A673 (cell line): Measurements from ENCODE around the gene CIBAR2. TPM values are rescaled to one million over a fixed set of nuclear protein-coding genes. Genes with fewer than 3 reads are reported as not detected.

Source experiments
- BruUV-seq: library from RNA; stranded (reverse); fragments of 400-500 nt; replicated peaks from 2 replicates; lab custom pipeline; 2021; lab: Mats Ljungman, UMichigan
- CTCF ChIA-PET: fragments of 300-600 bp; sonication (Branson Sonifier 250); formaldehyde crosslinking; loops from one replicate; lab custom pipeline; 2022; ENCODE audit warnings: antibody characterized with exemption; lab: Charles Lee
- POLR2A ChIA-PET: fragments of 300-600 bp; sonication (Branson Sonifier 250); formaldehyde crosslinking; loops from one replicate; lab custom pipeline; 2022; ENCODE audit warnings: antibody characterized with exemption; ENCODE audit not compliant: low non-redundant PET; lab: Charles Lee
- DNase-seq: peaks from one replicate; pipeline ENCODE4 v3.0.0-alpha.2; 2015; ENCODE audit warnings: low spot score
- H3K27ac ChIP-seq: fragments of 200-600 bp; sonication (generic); 2 replicates; pipeline ENCODE4 v1.5.1; 2016; ENCODE audit warnings: mixed run types, low read depth, mild to moderate bottlenecking, mixed read lengths, antibody characterized with exemption, low read length; ENCODE audit not compliant: poor library complexity, severe bottlenecking
- H3K27me3 ChIP-seq: fragments of 200-600 bp; sonication (generic); replicated peaks from 2 replicates; pipeline ENCODE4 v1.6.1; 2017; ENCODE audit warnings: mixed run types, low read depth, mild to moderate bottlenecking, mixed read lengths, antibody characterized with exemption, low read length; ENCODE audit not compliant: insufficient read depth, poor library complexity
- H3K36me3 ChIP-seq: fragments of 200-600 bp; sonication (generic); 2 replicates; pipeline ENCODE4 v1.6.1; 2016; ENCODE audit warnings: mixed run types, mild to moderate bottlenecking, mixed read lengths, antibody characterized with exemption, low read length; ENCODE audit not compliant: insufficient read depth, poor library complexity, severe bottlenecking
- H3K4me1 ChIP-seq: fragments of 200-600 bp; sonication (generic); 2 replicates; pipeline ENCODE4 v1.6.1; 2017; ENCODE audit warnings: mixed run types, mild to moderate bottlenecking, mixed read lengths, antibody characterized with exemption, low read length; ENCODE audit not compliant: insufficient read depth, poor library complexity, severe bottlenecking
- H3K4me3 ChIP-seq: fragments of 200-600 bp; sonication (generic); 2 replicates; pipeline ENCODE4 v1.5.1; 2016; ENCODE audit warnings: low read depth, mixed run types, mild to moderate bottlenecking, mixed read lengths, low read length; ENCODE audit not compliant: poor library complexity, severe bottlenecking
- H3K9me3 ChIP-seq: fragments of 200-600 bp; sonication (generic); 2 replicates; pipeline ENCODE4 v1.6.1; 2016; ENCODE audit warnings: mixed run types, low read depth, mild to moderate bottlenecking, mixed read lengths, antibody characterized with exemption, low read length; ENCODE audit not compliant: poor library complexity, severe bottlenecking
- EZH2 ChIP-seq: fragments of 200-600 bp; sonication (generic); IDR thresholded peaks from 2 replicates; pipeline ENCODE4 v1.6.1; 2017; ENCODE audit warnings: borderline replicate concordance, low read depth, mild to moderate bottlenecking, mixed read lengths, antibody characterized with exemption, low read length; ENCODE audit not compliant: poor library complexity, severe bottlenecking
- intact Hi-C: fragments of 100-400 bp; cut with micrococcal nuclease; formaldehyde crosslinking; loops from one replicate; pipeline ENCODE4 v1.10.0; 2022; ENCODE audit not compliant: unreplicated experiment
- total RNA-seq: library from RNA; stranded (reverse); gene quantifications from 2 replicates; pipeline ENCODE4 v1.2.3, GENCODE V29; 2021
- TF ChIP-seq, protein P1 (sequence below): fragments of 300-800, 200-600 bp; sonication (generic); conservative IDR thresholded peaks from 2 replicates; pipeline ENCODE4 v1.5.1; 2017; ENCODE audit warnings: low read depth, mild to moderate bottlenecking, antibody characterized with exemption, low read length, moderate library complexity, mixed read lengths

The CIBAR2 gene
- total RNA-seq, 1 experiment from 2014 or later = not detected

DNA sequence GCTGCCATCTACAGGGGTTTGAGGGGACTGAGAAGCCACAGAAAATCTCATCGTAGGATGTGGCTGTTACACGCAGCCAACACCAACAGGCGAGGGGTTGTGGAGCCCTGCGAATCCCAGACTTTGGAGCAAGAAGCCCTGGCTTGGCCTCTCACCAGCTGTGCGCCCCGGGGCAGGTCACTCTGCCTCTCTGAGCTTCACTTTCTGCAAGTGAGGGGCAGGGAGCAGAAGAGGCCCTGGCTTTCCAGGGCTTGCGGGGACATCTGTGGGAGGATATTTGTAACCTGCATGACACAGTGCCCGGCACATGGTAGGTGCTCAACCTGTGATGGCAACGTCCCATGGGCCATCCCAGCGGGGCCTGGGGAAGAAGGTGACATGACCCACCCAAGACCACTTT lies 32.9 kb upstream of the CIBAR2 start:
- Histone ChIP-seq H3K4me1 (no peaks in the 10 kb centered on the region), H3K27ac (no peak overlapping the region), H3K9me3 (no peaks in the 10 kb centered on the region), H3K27me3 (no peaks in the 10 kb centered on the region), H3K36me3 (no peaks in the 10 kb centered on the region), H3K4me3 (no peak overlapping the region)
- BruUV-seq = no TSS peak
- intact Hi-C loops = no loop called here
- ChIA-PET POLR2A (no interaction called here), CTCF (no interaction called here)
- TF ChIP-seq, protein P1, sequence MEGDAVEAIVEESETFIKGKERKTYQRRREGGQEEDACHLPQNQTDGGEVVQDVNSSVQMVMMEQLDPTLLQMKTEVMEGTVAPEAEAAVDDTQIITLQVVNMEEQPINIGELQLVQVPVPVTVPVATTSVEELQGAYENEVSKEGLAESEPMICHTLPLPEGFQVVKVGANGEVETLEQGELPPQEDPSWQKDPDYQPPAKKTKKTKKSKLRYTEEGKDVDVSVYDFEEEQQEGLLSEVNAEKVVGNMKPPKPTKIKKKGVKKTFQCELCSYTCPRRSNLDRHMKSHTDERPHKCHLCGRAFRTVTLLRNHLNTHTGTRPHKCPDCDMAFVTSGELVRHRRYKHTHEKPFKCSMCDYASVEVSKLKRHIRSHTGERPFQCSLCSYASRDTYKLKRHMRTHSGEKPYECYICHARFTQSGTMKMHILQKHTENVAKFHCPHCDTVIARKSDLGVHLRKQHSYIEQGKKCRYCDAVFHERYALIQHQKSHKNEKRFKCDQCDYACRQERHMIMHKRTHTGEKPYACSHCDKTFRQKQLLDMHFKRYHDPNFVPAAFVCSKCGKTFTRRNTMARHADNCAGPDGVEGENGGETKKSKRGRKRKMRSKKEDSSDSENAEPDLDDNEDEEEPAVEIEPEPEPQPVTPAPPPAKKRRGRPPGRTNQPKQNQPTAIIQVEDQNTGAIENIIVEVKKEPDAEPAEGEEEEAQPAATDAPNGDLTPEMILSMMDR = no peak
- TF ChIP-seq EZH2 = no peak
- DNase-seq = no peak

DNA sequence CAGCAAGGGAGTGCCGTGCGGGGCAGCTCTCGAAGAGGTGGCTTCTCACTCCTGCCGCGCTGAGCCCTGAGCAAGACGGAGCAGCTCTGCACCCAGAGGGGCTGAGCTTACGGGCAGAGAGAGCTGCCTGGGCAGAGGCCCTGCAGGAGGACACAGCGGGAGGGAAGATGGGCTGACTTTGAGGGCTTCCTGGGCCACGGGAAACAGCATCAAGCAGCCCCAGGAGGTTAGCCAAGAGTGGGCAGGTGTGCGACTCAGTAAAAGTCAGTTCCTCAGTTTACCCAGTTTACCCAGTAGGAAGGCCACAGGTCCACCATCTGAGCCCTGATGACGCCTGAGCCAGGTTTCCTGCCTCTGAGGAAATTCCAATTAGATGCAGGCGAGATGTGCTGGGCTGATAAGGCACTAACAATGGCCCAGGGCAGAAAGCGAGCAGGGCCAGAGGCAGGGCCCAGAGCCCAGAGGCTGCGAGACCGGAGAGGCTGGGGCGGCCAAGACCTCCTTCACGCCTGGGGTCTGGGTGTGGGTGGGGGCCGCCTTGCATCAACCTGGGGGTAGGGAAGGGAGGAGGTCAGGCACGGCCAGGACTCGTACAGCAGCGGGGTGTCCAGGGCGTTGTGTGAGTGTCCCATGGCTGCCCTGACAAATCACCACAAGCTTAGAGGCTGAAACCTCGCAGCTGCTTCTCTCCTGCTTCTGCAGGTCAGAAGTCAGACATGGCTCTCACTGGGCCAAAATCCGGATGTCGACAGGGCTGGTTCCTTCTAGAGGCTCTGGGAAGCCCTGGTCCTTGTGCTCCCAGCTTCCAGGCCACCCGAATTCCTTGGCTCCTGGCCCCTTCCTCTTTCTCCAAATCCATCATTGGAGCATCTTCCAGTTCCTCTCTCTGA lies 32.0 kb upstream of the CIBAR2 start:
- ChIA-PET CTCF (no interaction called here), POLR2A (no interaction called here)
- Histone ChIP-seq H3K9me3 (no peaks in the 10 kb centered on the region), H3K27me3 (no peaks in the 10 kb centered on the region), H3K36me3 (no peaks in the 10 kb centered on the region), H3K27ac (no peak overlapping the region), H3K4me3 (no peak overlapping the region), H3K4me1 (no peaks in the 10 kb centered on the region)
- no peak for TF ChIP-seq EZH2
- TF ChIP-seq, protein P1 = no peak
- intact Hi-C loops = no loop called here
- DNase-seq = no peak
- BruUV-seq = no TSS peak

DNA sequence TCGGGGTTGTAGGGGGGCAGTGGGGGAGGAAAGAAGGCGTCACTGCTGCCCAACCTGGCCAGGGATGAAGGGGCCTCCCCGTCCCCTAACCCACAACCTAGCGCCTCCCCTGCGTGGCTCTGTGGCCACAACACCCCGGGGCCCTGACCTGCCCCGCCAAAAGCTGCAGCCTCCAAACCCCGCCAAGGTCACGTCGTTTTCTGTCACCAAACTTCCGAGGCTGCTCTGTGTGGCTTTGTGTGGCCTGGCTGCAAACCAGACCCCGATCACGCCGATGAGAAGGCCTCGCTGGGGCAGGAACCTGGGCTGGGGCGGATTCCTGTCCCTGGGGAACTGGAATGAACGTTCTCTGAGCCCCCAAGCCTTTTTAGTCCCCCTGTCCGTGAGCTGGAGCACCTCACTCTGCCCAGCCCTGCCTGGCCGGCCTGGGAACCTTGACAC lies 30.5 kb upstream of the CIBAR2 start:
- no peaks in the 10 kb centered on the region for H3K36me3 ChIP-seq
- H3K27me3 ChIP-seq = no peaks in the 10 kb centered on the region
- intact Hi-C loops = no loop called here
- no peak for DNase-seq
- ChIA-PET CTCF (no interaction called here), POLR2A (no interaction called here)
- no peak overlapping the region for H3K4me3 ChIP-seq
- no peak overlapping the region for H3K27ac ChIP-seq
- no peaks in the 10 kb centered on the region for H3K4me1 ChIP-seq
- no peak for TF ChIP-seq EZH2
- H3K9me3 ChIP-seq = no peaks in the 10 kb centered on the region
- BruUV-seq = no TSS peak

DNA sequence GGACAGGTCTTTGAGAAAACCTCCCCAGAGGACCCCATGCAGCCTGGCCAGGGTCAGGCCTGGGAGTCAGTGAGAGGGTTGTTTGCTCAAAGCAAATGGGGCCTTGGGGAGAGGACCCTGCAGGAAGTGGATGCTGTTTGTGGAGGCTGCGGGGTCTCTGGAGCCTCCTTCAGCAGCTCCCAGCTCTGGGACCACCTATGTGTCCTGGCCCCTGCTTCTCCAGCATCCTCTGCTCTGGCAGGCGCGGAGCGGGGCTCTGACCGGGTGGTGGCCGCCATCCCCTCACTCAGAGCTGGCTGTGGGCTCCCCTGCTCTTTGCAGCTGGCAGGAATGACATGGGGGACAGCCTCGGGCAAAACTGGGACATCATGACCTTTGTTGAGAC lies 29.8 kb upstream of the CIBAR2 start:
- Histone ChIP-seq H3K4me3 (no peak overlapping the region), H3K36me3 (no peaks in the 10 kb centered on the region), H3K9me3 (no peaks in the 10 kb centered on the region), H3K27me3 (no peaks in the 10 kb centered on the region), H3K27ac (no peak overlapping the region), H3K4me1 (no peaks in the 10 kb centered on the region)
- POLR2A ChIA-PET = no interaction called here
- CTCF ChIA-PET = no interaction called here
- TF ChIP-seq EZH2 = no peak
- TF ChIP-seq, protein P1 = no peak
- no TSS peak for BruUV-seq
- intact Hi-C loops = no loop called here
- DNase-seq = no peak
